GM19438 (cell line): ENCODE data around the gene COL25A1.

Experiments
- ATAC-seq: cut with Tn5 transposase; IDR thresholded peaks from one replicate; pipeline ENCODE4 v1.9.1; 2021; ENCODE audit warnings: low read depth; ENCODE audit not compliant: unreplicated experiment

Gene COL25A1

DNA sequence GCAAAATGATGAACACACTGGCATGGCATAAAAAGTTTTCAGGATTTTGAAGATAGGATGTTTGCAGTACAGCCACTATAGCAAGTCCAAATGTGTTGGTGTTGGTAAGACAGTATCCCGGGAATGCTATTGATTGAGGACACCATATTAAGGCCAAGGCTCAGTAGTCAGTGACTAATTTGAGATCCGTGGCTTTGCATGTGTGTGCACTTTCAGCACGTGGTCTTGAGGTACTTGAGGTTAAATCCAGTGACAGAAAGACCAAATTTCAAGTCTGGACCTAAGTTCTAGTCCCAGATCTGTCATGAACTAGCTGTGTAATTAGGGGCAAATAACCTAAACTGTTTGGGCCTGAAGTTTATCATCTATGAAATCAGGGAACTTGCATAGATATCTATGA, 463.1 kb downstream of the COL25A1 start:
- no peak for ATAC-seq

DNA sequence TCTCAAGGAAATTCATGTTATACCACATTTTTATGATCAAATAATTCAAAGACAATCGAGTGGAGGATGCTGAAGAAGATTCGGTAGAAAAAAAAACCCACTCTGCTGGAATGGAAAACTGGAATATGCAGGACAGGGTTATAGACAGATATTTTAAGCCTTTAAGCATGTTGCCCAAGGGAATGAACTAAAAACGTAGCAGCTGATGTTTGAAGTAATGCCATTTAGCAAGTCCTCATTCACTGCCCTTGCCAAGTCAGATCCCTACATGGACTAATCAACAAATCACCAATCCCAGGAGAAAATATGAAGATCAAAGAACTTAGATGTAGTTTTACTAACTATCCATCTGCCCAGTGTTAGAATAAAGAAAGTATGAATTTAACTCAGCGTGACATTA, 464.0 kb downstream of the COL25A1 start:
- no peak for ATAC-seq

DNA sequence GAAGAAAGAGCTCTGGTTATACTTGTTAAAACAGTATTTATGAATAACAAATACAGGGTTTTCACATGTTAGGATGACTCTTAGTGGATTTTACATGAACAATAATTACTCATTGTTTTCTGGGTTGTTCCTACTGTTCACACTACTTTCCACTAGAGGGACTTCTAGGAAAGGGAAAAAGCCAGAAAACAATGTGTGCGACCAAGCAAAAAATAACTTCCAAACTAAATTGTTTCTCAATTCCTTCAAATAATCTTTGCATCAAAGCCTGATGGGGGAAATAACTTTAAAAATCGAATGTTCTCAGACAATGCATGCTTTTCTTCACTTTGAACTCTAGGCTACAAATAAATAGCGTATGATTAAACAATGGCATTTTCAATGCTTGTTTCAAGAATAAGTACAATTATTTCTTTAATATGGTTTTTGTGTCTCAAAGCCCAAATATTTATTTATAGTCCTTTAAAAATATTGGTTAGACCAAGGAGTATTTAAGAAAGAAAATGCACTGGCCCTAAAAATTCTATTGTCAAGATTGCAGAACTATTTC, 467.5 kb downstream of the COL25A1 start:
- ATAC-seq: peak; percentile 56

DNA sequence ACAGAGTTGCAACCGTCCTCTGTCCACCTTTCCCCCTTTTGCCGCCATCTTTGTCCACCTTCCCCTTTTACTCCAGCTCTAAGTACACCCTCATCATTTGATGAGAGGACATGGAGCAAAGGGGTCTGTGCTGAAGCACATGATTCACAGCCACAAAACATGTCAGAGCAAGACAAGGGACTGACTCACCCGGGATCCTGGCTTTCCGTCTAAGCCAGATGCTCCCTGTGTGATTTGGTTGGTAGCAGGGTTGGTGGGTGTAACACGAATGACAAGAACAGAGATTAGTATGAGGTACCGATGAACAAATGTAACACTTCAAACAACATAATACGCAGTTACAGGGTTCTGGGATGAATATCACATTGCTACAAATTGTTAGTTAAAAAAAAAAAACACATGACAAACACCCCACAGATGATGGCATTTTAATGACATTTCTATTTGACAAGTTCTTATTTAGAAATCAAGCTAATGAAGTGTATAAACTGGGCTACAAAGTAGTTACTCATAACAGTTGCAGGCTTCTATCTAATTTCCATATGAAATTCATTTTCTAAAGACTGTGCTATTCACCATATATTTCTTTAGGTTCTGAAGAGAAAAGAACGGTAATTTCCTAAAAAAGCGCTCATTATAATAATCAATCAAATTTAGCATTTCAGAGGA, 468.2 kb downstream of the COL25A1 start:
- ATAC-seq: no peak

DNA sequence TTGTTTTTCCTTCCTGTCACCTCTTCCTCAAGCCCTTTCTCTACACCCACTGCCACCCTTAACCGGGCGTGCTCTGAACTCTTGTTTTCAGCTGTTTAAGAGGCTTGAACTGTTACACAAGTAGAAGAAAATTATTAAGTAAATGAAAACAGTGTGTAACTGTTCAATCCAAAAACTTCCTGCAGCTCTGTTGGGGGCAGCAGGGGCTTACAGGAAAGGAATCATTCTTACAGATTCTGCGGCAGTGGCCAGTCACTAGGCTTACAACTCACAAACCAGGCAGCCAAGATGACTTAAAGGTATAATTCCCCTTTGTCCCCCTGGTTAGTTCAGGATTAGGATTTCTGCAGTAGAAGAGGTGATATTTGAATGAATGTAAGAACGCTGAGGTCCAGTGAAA, 469.4 kb downstream of the COL25A1 start:
- ATAC-seq: no peak

DNA sequence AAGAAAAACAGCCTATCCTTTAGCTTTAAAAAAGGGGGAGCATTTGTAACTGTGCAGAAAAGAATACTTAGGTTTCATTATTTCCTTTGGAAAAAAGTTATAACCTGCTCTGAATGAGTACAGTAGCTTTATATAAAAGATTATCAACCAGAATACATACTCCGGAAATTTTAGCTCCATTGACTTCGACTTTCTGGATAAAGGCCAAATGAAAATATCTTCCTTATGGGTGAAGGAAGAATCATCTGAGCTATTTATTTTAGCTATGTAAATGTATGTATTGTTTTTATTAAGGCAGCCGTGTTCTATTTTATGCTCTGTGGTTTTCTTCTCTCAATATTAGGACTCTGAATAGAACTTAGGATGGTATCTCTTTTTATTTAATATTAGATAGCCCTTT, 470.6 kb downstream of the COL25A1 start:
- no peak for ATAC-seq

DNA sequence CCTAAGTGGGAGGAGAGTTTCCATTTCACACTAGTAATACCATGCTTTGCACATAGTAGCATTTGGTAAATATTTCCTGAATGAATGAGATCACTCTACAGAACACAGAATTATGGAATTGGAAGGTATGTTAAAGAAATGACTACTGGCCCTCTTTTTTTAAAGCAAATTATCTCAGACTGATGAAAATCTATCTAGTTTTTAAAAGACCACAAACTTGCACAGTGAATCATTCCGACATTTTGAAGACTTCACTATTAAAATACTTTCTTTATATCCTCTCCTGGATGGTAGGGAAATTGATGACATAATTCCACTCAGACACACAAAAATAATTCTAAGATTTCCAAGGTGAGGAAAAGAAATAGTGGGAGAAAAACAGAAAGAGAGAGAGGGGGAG, 471.2 kb downstream of the COL25A1 start:
- ATAC-seq: no peak

DNA sequence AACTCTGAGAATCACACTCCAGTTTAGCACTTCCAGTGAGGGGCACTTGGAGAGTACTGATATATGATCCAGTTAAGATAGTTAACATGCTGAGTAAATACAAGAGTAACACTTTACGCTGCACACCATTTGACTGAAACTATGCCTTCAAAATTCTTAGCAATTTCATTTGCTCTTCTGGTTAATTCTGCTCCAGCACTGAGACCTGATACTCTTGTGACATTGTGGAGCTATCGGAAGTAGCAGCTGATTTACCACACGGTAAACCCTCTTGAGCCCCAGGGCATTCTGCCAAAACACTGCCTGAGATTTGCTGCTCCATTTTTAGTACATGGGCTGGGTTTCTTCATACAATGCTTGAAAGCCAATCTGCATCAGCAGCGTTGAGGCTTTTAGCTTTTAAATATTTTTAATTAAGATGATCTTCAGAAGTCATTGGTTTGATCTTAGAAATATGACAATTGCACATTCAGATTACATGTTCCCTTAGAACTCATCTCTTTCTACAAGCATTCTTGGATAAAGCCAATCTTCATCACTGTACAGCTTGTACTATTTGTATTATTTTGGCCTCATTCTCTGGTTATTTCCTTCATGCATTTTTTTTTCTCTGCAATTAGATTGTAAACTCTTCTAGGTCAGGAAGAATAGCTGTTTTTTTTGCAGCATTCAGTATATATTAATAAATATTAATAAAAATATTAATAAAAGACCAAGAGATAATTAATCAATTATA, 471.8 kb downstream of the COL25A1 start:
- peak; percentile 65 for ATAC-seq

DNA sequence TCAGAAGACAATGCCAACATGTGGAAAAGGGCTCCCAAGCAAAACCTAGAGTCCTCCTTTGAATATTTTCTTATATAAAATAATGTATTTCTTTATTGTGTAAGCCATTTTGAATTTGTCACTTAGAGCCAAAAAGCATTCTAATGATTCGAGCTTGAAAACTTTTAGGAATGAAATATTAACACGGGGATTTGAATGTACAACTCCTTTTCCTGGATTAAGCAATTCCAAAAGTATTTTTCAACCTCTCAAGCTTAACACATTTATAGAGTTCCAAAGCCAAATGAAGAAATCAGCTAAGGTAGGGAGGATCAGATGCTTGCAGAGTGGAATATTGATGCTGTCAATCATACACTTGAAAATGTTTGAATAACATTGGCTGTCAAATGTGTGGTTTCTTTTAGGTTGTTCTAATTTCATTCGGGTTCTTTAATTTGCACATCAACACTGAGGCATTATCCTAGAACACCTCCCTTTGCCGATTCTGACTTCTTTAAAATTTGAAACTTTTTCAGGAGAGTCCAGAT, 472.4 kb downstream of the COL25A1 start:
- no peak for ATAC-seq

DNA sequence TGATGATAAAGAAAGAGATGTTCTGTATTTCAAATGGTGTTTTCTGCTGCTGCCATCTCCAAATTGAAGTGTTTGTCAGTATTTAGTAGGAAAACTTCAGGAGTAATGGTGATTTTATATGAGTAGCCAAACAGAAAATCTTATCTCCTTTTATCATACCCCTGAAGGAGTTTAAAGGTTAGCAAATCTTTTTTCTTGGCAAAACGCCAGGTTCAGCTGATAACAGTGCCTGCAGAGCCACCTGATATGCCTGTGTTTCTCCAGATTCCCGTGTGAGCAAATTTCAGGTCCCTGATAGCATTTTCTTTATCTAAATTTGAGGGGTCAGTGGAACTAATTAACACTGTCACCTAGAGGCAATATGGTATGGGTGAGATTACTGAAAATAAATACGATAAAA, 473.8 kb downstream of the COL25A1 start:
- no peak for ATAC-seq

DNA sequence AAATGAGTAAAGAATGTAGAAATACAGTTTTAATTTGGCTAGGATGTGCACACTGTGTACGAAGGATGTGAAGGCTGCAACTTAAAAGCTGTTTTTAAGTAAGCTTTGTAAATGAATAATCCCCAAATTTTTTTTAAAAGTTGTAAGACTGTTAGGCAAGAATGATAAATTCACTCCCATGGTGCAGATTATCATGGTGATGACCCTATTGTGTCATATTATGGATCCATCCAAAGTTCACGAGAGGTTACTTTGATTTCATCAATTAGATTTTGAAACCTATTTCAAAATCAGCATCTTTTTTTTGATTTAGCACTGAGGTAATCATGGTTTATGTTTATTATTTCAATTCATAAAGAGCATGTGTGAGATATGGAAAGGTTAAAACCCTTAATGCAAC, 476.7 kb downstream of the COL25A1 start:
- ATAC-seq: no peak

DNA sequence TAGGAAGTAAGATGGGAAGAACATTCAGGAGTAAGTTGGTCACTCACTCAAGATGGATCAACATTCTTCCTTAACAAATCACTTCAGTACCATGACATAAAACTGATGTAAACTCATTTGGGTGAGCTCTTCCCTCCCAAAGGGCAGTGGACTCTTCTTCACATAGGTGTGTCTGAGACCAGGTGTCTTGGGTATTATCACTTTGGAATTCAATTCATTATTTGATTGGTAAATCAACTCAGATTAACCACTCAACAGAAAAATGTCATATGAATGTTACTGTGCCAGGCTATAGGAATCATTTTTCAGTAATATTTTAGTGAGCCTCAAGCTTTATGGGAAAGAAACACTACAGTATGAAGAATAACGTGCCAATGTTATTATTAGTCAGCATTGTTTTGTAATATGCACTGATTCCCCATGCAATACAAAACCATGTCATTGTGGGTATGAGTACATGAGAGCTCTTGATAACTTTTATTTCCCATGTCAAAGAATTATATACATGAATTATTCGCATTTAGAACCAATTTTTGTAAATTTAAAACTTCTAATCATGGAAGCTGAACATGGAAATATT, 481.0 kb downstream of the COL25A1 start:
- no peak for ATAC-seq

DNA sequence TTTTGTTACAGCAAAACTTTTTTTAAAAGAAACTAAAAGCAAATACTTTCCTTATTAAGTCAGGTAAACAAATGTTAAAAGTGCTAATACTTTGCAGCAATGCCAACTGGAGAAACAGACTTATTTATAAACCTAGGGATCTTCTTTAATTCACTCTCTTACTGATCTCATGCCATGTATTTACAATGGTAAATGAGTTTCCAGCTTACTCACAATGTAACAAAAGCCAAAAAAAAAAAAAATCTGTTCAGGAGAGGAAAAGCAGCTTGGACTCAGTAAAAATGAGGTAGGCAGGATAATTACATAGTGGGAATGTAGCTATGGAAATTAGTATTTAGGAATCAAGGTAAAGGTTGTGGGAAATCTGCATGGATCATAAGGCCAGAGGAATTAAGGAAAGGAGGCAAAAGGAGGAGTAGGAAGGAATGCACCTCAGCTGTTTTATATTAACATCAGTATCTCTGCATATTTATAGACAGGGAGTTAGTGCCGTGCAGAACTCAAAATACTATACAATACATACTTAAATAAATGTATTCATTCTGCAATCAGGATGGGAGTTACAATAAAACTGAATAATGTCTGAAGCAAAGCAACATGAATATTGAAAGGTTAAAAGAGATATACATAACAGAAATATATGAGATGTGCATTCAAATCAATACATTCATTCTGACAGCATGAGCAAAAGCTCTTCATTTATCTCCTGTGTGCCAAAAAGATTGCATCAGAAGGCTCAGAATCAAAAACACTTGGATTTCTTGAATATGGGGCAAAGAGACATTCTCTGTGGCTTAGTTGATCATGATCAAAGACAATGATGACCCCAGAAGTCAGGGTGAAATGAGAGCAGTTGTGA, 481.7 kb downstream of the COL25A1 start:
- no peak for ATAC-seq

DNA sequence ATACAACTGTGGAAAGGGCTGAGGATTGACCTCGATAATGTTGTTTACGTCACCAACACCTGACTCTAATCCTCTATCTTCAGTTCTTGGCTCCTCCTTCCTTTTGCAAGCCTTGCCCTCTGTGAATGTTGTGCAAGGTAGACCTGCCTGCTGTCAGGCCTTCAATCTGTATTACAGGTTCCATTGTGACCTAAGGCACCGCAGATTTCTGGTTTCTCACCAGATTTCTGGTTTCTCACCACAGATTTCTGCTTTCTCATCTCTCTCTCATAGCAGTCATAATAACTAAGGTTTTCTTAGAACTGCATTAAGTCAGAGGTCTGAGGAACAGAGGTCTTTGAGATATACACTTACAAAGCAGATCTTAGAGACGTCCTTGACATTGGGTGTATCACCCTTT, 488.1 kb downstream of the COL25A1 start:
- ATAC-seq: no peak

DNA sequence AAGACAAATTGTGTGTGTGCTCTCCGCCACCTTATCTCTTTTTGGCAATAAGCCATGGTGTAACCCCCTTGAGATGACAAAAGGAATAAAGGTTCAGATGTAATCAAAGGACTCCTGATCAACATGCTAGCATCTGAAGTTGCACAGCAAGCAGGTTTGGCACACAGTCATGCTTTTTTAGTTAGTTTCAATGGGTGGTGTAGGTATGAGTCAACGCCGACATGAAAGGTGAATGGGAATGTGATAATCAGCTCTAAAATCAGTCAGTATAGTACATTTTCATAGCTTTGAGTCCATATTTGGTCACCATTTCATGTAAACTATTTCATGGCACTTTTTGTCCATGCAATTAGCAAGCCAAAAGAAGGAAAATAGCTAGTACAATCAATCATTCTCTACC, 489.2 kb downstream of the COL25A1 start:
- ATAC-seq: no peak

DNA sequence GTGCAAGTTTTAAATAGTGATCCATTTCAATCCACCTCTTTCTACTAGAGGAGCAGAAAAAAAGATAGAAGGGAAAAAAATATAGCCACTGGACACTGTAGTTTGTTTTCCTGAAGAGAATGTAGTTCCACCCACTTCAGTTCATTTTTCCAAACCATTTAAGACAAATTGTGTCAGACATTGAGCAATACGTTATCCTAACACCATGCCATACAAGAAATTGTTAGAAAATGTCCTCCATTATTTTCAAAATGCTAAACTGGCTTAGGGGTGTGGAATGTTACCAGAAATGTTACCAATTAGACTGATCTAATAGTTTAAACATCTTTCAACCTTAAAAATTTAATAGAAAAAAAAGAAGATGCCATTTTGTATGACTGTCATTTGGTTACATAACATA, 491.0 kb downstream of the COL25A1 start:
- no peak for ATAC-seq

DNA sequence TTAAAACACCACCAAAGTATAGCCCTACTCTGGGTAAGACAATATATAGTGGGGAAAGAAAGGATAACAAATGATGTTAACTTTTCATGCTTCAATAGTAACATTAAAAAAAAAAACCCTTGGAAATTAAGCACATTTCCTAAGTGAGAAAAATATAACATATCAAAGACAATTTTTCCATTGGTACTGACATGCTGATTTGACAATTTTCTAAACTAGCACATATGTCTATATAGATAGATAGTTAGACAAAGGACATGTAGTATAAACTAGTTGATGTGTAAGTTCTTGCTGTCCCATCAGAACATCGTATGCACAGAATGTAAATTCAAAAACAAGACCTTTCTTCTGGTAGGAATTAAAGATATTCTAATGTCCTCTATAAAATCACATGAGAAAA, 492.4 kb downstream of the COL25A1 start:
- ATAC-seq: no peak

DNA sequence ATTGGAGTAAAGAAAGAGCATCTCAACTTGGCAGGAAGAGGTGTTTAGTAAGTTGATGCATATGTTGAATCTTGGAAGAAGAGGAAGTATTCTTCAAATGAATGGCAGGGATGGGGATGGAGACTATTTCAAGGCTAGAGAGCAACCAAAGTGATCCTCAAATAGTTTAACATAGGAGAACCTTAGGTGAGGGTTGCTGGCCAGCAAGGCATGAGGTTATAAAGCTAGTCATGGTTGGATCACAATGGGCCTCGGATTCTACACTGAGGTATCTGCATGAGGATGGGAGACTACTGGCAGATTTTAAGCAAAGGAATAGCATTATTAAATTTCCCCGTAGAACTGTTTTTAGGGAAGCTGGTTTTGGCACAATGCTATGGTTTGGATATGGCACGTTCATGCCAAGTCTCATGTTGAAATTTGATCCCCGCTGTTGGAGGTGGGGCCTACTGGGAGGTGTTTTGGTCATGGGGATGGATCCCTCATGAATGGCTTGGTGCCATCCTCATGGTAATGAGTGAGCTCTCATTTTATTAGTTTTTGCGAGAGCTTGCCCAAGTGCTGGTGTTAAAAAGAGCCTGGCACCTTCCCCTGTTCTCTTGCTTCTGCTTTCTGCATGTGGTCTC, 497.7 kb downstream of the COL25A1 start:
- ATAC-seq: no peak

DNA sequence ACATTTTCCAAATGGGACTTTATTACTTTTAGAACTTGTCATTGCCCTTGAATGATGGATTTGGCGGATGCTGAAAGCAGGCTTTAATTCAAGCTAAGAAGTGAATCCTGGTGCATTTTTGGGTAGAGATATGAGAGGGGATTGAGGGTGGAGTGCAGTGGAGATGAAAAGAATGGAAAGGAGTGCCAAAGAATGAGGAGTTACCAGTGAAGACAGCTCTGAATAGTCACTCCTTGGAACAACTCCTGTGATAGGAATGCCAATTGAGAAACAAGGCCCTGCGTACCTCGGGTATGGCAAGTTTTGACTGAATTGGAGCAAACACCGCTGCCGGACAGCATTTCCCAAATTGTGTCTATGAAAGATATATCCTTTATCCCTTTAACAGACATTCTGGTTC, 503.2 kb downstream of the COL25A1 start:
- no peak for ATAC-seq

DNA sequence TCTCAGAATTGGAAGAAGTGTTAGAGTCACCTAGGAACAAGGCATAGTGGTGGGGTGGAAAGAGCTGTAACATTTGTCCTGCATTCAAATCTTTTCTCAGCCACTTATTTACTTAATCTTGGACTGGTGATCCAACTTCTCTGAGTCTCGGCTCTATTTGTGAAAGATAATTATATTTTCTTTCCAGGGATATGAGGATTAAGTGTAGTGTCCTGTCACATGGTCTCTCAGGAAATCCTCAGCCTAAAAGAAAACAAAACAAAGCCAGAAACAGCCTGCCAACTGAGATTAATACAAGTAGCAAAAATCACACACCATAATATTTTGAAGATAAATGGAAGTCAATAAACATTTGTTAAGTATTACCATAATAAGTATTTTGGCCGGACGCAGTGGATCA, 506.3 kb downstream of the COL25A1 start:
- no peak for ATAC-seq
